Prostate gland (tissue), 2 donors: Measurements from ENCODE around the gene HELB. TPM values are rescaled to one million over a fixed set of nuclear protein-coding genes. Genes with fewer than 3 reads are reported as not detected.

Experiments
- DNase-seq: peaks from one replicate; pipeline ENCODE4 v3.0.0-alpha.2; 2019; ENCODE audit warnings: low spot score
- H3K27ac ChIP-seq, 2 donors: fragments of 200-600 bp; sonication (generic); 2 replicates each; pipeline ENCODE4 v1.5.1; 2017 to 2019
- H3K27me3 ChIP-seq: fragments of 200-600 bp; sonication (generic); replicated peaks from 2 replicates; pipeline ENCODE4 v1.5.1; 2019; ENCODE audit not compliant: insufficient read depth
- H3K36me3 ChIP-seq, 2 donors: fragments of 200-600 bp; sonication (generic); 1 replicate in 1 of 2; 2 replicates in 1 of 2; pipeline versions ENCODE4 v1.5.1 to v1.8.1; 2017 to 2019
- H3K4me1 ChIP-seq: fragments of 200-600 bp; sonication (generic); replicated peaks from 2 replicates; pipeline ENCODE4 v1.5.1; 2019
- H3K4me3 ChIP-seq, 2 donors: fragments of 200-600 bp; sonication (generic); 2 replicates each; pipeline ENCODE4 v1.5.1; 2017 to 2019
- H3K9me3 ChIP-seq: fragments of 200-600 bp; sonication (generic); 2 replicates; pipeline ENCODE4 v1.5.1; 2017
- POLR2A ChIP-seq: fragments of 450-650 bp; IDR thresholded peaks from one replicate; pipeline ENCODE4 v1.6.1; 2016; ENCODE audit warnings: antibody characterized with exemption, mild to moderate bottlenecking
- POLR2AphosphoS5 ChIP-seq: sonication (generic); formaldehyde crosslinking; IDR thresholded peaks from one replicate; pipeline ENCODE4 v1.6.1; 2017; ENCODE audit warnings: antibody characterized with exemption
- WGBS: methylation state at CpG from one replicate; pipeline ENCODE4 v1.1.5; 2018; 5-methylcytosine and 5-hydroxymethylcytosine counted together
- intact Hi-C: fragments of 100-400 bp; cut with DNase I; formaldehyde crosslinking; loops from one replicate; pipeline ENCODE4 v1.14.2; 2022
- total RNA-seq, 2 donors: library from RNA; depleted of rRNA; stranded (reverse); fragments of >200 nt; gene quantifications; one replicate each; pipeline ENCODE4 v1.1.0, GENCODE V29; 2016
- TF ChIP-seq, protein P1 (sequence below), 4 experiments: fragments of 200-600 bp in 2 of 4; fragments of 450-650 bp in 2 of 4; sonication (generic) in 2 of 4; IDR thresholded peaks; 1 replicate in 3 of 4; 2 replicates in 1 of 4; pipeline ENCODE4 v1.5.1; 2016 to 2019; ENCODE audit warnings: antibody characterized with exemption in 4 of 4, mild to moderate bottlenecking in 2 of 4, moderate library complexity in 2 of 4

HELB gene
- total RNA-seq, 2 donors from 2014 or later, result 2.7 to 4.1 TPM

DNA sequence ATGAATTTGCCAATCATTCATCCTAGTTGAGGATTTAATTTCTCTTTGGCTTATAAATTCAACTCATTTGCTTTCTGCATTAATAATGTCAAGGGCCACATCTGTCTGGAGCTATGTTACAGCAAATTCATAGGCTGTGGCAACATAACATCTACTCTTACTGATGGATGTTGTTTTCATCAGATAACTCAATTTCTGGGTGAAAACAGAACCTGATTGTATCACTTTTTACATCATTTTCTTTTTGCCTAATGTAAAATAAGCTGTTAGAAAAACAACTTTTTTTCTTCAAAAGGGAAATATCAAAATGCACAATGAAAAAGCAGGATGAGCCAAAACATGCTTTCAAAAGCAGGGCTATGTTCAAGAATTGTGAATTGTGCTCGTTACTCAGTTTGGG lies 73.3 kb downstream of the HELB start:
- WGBS, result 83% methylated on average over 1 of the region's 1 CpG
- Histone ChIP-seq H3K9me3 (no peaks in the 10 kb centered on the region), H3K4me3 (no peak overlapping the region), H3K27ac (no peak overlapping the region), H3K4me1 (no peaks in the 10 kb centered on the region), H3K27me3 (no peaks in the 10 kb centered on the region), H3K36me3 (no peaks in the 10 kb centered on the region)
- no peak for DNase-seq
- TF ChIP-seq, protein P1, sequence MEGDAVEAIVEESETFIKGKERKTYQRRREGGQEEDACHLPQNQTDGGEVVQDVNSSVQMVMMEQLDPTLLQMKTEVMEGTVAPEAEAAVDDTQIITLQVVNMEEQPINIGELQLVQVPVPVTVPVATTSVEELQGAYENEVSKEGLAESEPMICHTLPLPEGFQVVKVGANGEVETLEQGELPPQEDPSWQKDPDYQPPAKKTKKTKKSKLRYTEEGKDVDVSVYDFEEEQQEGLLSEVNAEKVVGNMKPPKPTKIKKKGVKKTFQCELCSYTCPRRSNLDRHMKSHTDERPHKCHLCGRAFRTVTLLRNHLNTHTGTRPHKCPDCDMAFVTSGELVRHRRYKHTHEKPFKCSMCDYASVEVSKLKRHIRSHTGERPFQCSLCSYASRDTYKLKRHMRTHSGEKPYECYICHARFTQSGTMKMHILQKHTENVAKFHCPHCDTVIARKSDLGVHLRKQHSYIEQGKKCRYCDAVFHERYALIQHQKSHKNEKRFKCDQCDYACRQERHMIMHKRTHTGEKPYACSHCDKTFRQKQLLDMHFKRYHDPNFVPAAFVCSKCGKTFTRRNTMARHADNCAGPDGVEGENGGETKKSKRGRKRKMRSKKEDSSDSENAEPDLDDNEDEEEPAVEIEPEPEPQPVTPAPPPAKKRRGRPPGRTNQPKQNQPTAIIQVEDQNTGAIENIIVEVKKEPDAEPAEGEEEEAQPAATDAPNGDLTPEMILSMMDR (IDR thresholded peaks at IDR 0.05), result no peak
- TF ChIP-seq POLR2AphosphoS5, result no peak
- TF ChIP-seq POLR2A, result no peak
- intact Hi-C loops, result no loop called here

DNA sequence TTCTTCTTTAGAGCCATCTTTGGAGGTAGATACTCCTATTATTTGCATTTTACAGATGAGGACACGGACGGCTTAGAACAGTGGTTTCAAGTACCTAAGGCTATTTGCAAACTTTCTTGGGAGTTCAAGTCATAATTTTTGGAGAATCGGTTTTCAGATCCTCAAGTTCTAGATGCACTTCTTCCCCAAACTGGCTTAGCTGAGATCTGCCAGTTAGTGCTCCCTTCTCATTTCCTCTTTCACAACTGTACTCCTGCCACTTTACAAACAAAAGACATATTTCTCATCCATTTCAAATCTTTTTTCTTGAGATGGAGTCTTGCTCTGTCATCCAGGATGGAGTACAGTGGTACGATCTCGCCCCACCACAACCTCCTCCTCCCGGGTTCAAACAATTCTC lies 77.3 kb downstream of the HELB start:
- no peaks in the 10 kb centered on the region for H3K36me3 ChIP-seq
- intact Hi-C loops, result no loop called here
- TF ChIP-seq, protein P1 (IDR thresholded peaks at IDR 0.05), result no peak
- TF ChIP-seq POLR2AphosphoS5, result no peak
- TF ChIP-seq POLR2A, result no peak
- no peak for DNase-seq
- H3K4me1 ChIP-seq, result no peaks in the 10 kb centered on the region
- 92% methylated on average over 6 of the region's 6 CpGs for WGBS
- H3K27me3 ChIP-seq, result no peaks in the 10 kb centered on the region
- H3K27ac ChIP-seq, result no peak overlapping the region
- H3K4me3 ChIP-seq, result no peak overlapping the region
- H3K9me3 ChIP-seq, result no peaks in the 10 kb centered on the region

DNA sequence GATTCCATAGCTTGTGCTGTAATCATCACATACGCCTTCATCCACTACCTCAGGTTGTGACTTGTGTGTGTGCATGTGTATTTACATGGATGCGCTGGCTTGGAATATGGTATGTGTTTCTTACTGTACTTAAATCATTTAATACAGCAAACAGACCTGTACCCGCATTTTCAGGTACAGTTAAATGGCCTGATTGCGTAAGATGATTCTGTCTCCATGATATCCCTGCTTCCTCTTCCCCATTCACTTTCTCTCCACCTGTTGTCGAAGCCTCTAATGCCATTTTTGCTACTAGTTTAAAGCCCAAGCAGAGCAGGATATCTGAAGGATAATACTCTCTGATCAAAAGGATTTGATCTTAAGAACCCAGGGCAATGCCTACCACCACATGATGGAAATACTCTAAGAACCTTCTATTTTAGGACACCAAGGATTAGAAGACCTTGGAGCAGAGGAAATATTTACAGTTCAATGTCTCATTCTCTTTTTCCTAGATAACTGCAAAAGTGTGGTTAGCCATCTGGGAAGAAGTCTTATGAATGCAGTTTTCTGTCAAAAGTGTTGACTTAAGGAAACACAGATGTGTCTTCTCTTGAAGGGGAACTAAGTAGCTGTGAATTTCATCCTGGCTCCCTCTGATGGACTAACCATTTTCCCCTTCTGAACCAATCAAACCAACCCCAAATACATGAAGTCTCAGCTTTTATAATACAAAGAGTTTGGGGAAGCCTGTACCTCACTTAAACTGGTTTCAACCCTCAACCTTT lies 78.7 kb downstream of the HELB start:
- DNase-seq, result no peak
- WGBS, result 94% methylated on average over 5 of the region's 5 CpGs
- intact Hi-C loops, result no loop called here
- H3K4me3 ChIP-seq, result no peak overlapping the region
- no peak for TF ChIP-seq POLR2A
- TF ChIP-seq, protein P1 (IDR thresholded peaks at IDR 0.05), result no peak
- TF ChIP-seq POLR2AphosphoS5, result no peak
- no peaks in the 10 kb centered on the region for H3K9me3 ChIP-seq
- no peaks in the 10 kb centered on the region for H3K4me1 ChIP-seq
- H3K27ac ChIP-seq, result no peak overlapping the region
- H3K27me3 ChIP-seq, result no peaks in the 10 kb centered on the region
- H3K36me3 ChIP-seq, result no peaks in the 10 kb centered on the region

DNA sequence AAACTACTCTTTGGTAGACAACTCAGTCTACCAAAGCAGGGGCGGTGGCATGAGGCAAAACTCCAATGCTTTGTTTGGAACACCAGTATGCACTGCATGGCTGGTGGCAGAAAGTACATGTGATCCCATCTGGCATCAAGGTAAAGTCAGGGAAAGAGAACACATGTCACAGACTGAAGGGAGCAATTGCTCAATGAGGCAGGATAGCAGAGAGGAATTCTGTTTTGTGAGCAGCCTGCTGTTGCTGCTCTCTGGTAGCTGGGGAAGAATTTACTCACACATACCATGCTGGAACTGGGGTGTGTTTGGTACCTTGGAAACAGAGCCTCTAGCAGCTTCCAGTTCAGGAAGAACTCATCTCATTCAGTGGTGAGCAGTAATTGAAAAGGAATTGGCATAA lies 84.8 kb downstream of the HELB start:
- Histone ChIP-seq H3K27me3 (no peaks in the 10 kb centered on the region), H3K27ac (no peak overlapping the region), H3K4me1 (no peaks in the 10 kb centered on the region), H3K4me3 (no peak overlapping the region), H3K9me3 (no peaks in the 10 kb centered on the region), H3K36me3 (no peaks in the 10 kb centered on the region)
- TF ChIP-seq, protein P1 (IDR thresholded peaks at IDR 0.05), result no peak
- TF ChIP-seq POLR2A, result no peak
- TF ChIP-seq POLR2AphosphoS5, result no peak
- 96% methylated on average over 1 of the region's 1 CpG for WGBS
- intact Hi-C loops, result no loop called here
- DNase-seq, result no peak

Other genes with a start within 250 kb of the HELB start
- 10 to 100 TPM; 11.0 to 17.6 TPM for gene LLPH, start 171.7 kb upstream of the HELB start, total RNA-seq
- 100 to 1,000 TPM; 242 to 337 TPM for gene TMBIM4, start 132.5 kb upstream of the HELB start, total RNA-seq
- 1 to 10 TPM; 4.5 to 9.5 TPM for gene IRAK3, start 113.3 kb upstream of the HELB start, total RNA-seq